HT-29 (cell line): ENCODE data around the gene RPGRIP1L. TPM values are rescaled to one million over a fixed set of nuclear protein-coding genes. Genes with fewer than 3 reads are reported as not detected.

Experiments used
- DNase-seq: peaks from one replicate; pipeline ENCODE4 v3.0.0-alpha.2; 2015; ENCODE audit warnings: low spot score
- total RNA-seq: library from RNA; depleted of rRNA; stranded (reverse); fragments of >200 nt; shearing (Covaris generic); gene quantifications from 2 replicates; pipeline ENCODE4 v1.2.3, GENCODE V29; 2014; rRNA removed

The RPGRIP1L gene
- total RNA-seq, 1 experiment from 2014 or later = 3.4 TPM

DNA sequence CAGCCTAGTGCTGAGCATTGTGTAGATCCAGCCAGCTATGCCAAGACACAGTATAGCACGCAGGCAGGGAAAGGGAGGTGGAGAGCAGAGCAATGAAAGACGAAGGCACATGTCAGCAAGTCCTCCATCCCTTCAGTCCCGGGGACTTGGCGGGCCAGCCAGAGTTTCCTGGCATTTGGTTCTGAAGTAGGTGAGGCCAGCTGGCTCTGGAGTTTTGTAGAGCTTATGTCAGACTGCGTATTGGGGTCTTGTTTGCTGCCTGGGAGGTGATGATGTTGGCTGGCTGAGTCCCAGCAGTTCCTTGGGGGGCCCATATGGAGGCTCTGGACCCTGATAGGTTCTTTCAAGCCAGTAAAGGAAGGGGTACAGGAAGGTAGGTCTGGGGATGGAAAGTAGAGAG lies 144.9 kb downstream of the RPGRIP1L start:
- no peak for DNase-seq

GRCh38 chr16:53556521-53556920 lies 147.1 kb downstream of the RPGRIP1L start:
- no peak for DNase-seq

GRCh38 chr16:53549970-53550690 lies 153.5 kb downstream of the RPGRIP1L start:
- DNase-seq = peak; percentile 83

Other genes with a start within 250 kb of the RPGRIP1L start
- gene AKTIP, start 200.7 kb downstream of the RPGRIP1L start, total RNA-seq = 15.7 and 21.4 TPM in 2 replicates
- 18.8 and 22.8 TPM in 2 replicates for gene FTO, start 297 bp upstream of the RPGRIP1L start, total RNA-seq